ENCODE data around the gene NPRL2. TPM values are rescaled to one million over a fixed set of nuclear protein-coding genes. Genes with fewer than 3 reads are reported as not detected.
A peak's percentile ranks its signal among the peaks of the same experiment; 100 is the strongest.
"Not testable (repeated sequence)": the region's sequence is repeated elsewhere in the genome, so short reads cannot be mapped to it uniquely, and the experiment has no call there.

NPRL2 gene
- total and polyA plus RNA-seq, 2 of the 13 experiments (the other 11 are each of a cell fraction or from before 2014, with no cell fraction given), result 30.6 to 51.4 TPM

GRCh38 chr3:50314342-50314741 lies 36.2 kb downstream of the NPRL2 start:
- Histone ChIP-seq H3K4me3 (replicated peaks in 1 of 3; ENCODE audit: insufficient read depth in 1 of 3, low read depth in 2 of 3, low read length in 3 of 3) (no peak overlapping the region), H3K4me1 (ENCODE audit: insufficient read depth, low read length) (peaks cover 42% of the 10 kb centered on the region), H2AFZ (ENCODE audit: low read length) (no peak overlapping the region), H3K27ac (ENCODE audit: extremely low read length, insufficient read depth, low read length) (peak overlapping the region; percentile 27), H3K9ac (ENCODE audit: insufficient read depth, low read depth, low read length) (no peak overlapping the region), H3K79me2 (ENCODE audit: insufficient read depth, low read length) (peaks cover 10% of the 10 kb centered on the region), H3K27me3 (ENCODE audit: control insufficient read depth in 1 of 2, insufficient read depth in 2 of 2, low read length in 2 of 2) (no peaks in the 10 kb centered on the region), H4K20me1 (ENCODE audit: insufficient read depth, low read length) (no peaks in the 10 kb centered on the region), H3K36me3 (replicated peaks in 1 of 2; ENCODE audit: control insufficient read depth in 1 of 2, insufficient read depth in 2 of 2, low read length in 2 of 2) (peaks cover 16 to 29% of the 10 kb centered on the region in 2 experiments), H3K4me2 (ENCODE audit: low read depth, low read length) (no peak overlapping the region), H3K9me3 (ENCODE audit: low read length) (no peaks in the 10 kb centered on the region)
- WGBS (ENCODE audit: low lambda C conversion rate), result 85% methylated on average over 3 of the region's 3 CpGs
- intact Hi-C loops (cut with micrococcal nuclease; ENCODE audit: unreplicated experiment), result no loop called here
- ATAC-seq (no peak; the same call in 2 of the 3 replicates), FAIRE-seq (no peak), DNase-seq (ENCODE audit: low spot score) (no peak)
- ChIA-PET CTCF (ENCODE audit: low intra/inter-chr PET ratio, low total read pairs) (no interaction called here), POLR2A (interaction anchor here (0.8 to 13.0 kb wide), 5 partner anchors 14 to 111 kb away, joined by 3 to 222 read pairs (median 3); partner anchors contain the start of genes GNAI2, HYAL1, HYAL3 and LSMEM2)
- BruUV-seq (replicated peaks), result no TSS peak
- TF ChIP-seq YY1 (IDR thresholded peaks at IDR 0.05; ENCODE audit: insufficient read depth, insufficient replicate concordance, low read depth, low read length) (no peak), RAD51 (IDR thresholded peaks at IDR 0.05; ENCODE audit: borderline replicate concordance) (no peak), ZNF260 (CRISPR knock-in tag; IDR thresholded peaks at IDR 0.05; ENCODE audit: borderline replicate concordance, low read depth) (no peak), HOXA5 (CRISPR knock-in tag; IDR thresholded peaks at IDR 0.05) (no peak), BATF2 (CRISPR knock-in tag; IDR thresholded peaks at IDR 0.05) (no peak), KDM1A (CRISPR knock-in tag; IDR thresholded peaks at IDR 0.05) (no peak), JUND (CRISPR knock-in tag; IDR thresholded peaks at IDR 0.05) (no peak), ZNF337 (CRISPR knock-in tag; IDR thresholded peaks at IDR 0.05; ENCODE audit: borderline replicate concordance, low read depth) (no peak)
- TF ChIP-seq, protein P1, sequence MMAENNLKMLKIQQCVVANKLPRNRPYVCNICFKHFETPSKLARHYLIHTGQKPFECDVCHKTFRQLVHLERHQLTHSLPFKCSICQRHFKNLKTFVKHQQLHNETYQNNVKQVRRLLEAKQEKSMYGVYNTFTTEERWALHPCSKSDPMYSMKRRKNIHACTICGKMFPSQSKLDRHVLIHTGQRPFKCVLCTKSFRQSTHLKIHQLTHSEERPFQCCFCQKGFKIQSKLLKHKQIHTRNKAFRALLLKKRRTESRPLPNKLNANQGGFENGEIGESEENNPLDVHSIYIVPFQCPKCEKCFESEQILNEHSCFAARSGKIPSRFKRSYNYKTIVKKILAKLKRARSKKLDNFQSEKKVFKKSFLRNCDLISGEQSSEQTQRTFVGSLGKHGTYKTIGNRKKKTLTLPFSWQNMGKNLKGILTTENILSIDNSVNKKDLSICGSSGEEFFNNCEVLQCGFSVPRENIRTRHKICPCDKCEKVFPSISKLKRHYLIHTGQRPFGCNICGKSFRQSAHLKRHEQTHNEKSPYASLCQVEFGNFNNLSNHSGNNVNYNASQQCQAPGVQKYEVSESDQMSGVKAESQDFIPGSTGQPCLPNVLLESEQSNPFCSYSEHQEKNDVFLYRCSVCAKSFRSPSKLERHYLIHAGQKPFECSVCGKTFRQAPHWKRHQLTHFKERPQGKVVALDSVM (CRISPR knock-in tag; IDR thresholded peaks at IDR 0.05), result no peak
- in situ Hi-C loops (cut with HindIII; ENCODE audit: extremely low pct_ligation_motif_present, low pct_unique_long_range_greater_than_20kb), result no loop called here

- BruUV-seq (replicated peaks); ATAC-seq; H3K27me3 ChIP-seq (ENCODE audit: control insufficient read depth in 1 of 2, insufficient read depth in 2 of 2, low read length in 2 of 2); H3K4me3 ChIP-seq (replicated peaks in 1 of 3; ENCODE audit: insufficient read depth in 1 of 3, low read depth in 2 of 3, low read length in 3 of 3); in situ Hi-C loops (cut with HindIII; ENCODE audit: extremely low pct_ligation_motif_present, low pct_unique_long_range_greater_than_20kb); H2AFZ ChIP-seq (ENCODE audit: low read length); H3K79me2 ChIP-seq (ENCODE audit: insufficient read depth, low read length); H3K4me2 ChIP-seq (ENCODE audit: low read depth, low read length); DNase-seq (ENCODE audit: low spot score); H3K9ac ChIP-seq (ENCODE audit: insufficient read depth, low read depth, low read length); H3K36me3 ChIP-seq (replicated peaks in 1 of 2; ENCODE audit: control insufficient read depth in 1 of 2, insufficient read depth in 2 of 2, low read length in 2 of 2); intact Hi-C loops (cut with micrococcal nuclease; ENCODE audit: unreplicated experiment); FAIRE-seq; H3K9me3 ChIP-seq (ENCODE audit: low read length); H4K20me1 ChIP-seq (ENCODE audit: insufficient read depth, low read length); CTCF ChIA-PET (ENCODE audit: low intra/inter-chr PET ratio, low total read pairs); POLR2A ChIA-PET; H3K27ac ChIP-seq (ENCODE audit: extremely low read length, insufficient read depth, low read length): not testable (repeated sequence)
- peaks cover 24% of the 10 kb centered on the region for H3K4me1 ChIP-seq (ENCODE audit: insufficient read depth, low read length)
- 100% methylated on average over 5 of the region's 32 CpGs for WGBS (ENCODE audit: low lambda C conversion rate)
Measured at GRCh38 chr3:50312041-50312440, 38.5 kb downstream of the NPRL2 start.

Data from HepG2 (cell line).